K562 treated with DMSO at 1 percent for 4 hours (cell line): ENCODE data around the gene MATR3. TPM values are rescaled to one million over a fixed set of nuclear protein-coding genes. Genes with fewer than 3 reads are reported as not detected.

ENCODE experiments used
- total RNA-seq: library from RNA; unstranded; fragments of 300-600 nt; gene quantifications from 2 replicates; pipeline ENCODE4 v1.2.3, GENCODE V29; 2022; ENCODE audit not compliant: insufficient read depth

The MATR3 gene, protein sequence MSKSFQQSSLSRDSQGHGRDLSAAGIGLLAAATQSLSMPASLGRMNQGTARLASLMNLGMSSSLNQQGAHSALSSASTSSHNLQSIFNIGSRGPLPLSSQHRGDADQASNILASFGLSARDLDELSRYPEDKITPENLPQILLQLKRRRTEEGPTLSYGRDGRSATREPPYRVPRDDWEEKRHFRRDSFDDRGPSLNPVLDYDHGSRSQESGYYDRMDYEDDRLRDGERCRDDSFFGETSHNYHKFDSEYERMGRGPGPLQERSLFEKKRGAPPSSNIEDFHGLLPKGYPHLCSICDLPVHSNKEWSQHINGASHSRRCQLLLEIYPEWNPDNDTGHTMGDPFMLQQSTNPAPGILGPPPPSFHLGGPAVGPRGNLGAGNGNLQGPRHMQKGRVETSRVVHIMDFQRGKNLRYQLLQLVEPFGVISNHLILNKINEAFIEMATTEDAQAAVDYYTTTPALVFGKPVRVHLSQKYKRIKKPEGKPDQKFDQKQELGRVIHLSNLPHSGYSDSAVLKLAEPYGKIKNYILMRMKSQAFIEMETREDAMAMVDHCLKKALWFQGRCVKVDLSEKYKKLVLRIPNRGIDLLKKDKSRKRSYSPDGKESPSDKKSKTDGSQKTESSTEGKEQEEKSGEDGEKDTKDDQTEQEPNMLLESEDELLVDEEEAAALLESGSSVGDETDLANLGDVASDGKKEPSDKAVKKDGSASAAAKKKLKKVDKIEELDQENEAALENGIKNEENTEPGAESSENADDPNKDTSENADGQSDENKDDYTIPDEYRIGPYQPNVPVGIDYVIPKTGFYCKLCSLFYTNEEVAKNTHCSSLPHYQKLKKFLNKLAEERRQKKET
- 130 and 131 TPM in 2 replicates for total RNA-seq

DNA sequence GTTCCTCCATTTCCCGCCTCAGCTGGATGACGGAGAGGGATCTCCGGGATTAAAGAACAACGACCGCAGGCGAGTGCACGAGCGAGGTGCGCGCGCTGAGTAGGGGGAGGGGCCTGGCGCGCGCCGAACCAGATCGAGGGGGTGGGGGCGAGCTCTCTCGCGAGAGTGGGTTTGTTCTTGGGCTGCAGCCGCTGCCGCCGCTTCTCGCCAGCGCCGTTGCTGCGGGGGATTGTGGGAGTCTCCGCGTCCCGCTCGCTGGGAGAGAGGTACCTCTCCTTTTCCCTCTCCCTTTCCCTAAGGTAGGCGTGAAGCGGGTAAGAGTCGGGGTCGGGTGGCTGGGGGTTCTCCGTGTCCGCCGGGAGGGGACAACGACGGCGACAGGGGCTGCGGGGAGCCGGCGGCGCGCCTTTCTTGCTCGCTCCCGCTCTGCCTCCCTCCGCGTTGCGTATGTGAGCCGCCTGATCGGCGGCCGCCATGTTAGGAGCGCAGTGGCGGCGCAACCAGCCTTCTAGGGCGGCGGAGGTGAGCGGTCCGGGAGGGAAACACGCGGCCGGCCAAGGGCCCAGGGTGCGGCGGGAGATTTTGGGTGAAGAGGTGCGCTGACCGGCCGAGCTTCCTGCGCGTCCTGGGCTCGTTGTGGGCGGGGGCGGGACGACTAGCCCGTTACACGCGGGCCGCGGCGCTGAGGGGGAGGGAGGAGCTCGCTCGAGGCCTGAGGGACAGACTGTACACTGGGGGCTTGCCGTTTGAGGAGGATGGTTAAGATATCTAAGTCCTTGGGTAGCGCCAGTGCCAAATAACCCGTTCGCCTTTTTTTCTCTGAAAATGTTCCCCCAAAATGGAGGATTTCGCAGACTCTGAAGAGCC, at the start of gene MATR3:
TSS of gene MATR3 (plus strand) at position 234 of the 867 bp plus-strand sequence. CDS start 13,676 bp downstream, outside the sequence.

GRCh38 chr5:139341689-139342422, 48.3 kb downstream of the MATR3 start, which contains the start of gene PAIP2:
PAIP2 (plus strand) TSS chr5:139341854; CDS start chr5:139363785, 21,931 bp downstream.

Other genes starting within 250 kb of the MATR3 start
- 20.6 and 36.9 TPM in 2 replicates for gene SIL1, start 95.4 kb upstream of the MATR3 start, total RNA-seq
- gene PAIP2, start 48.1 kb downstream of the MATR3 start, total RNA-seq, result 134 and 135 TPM in 2 replicates
- 0.44 TPM in 1 of 2 replicates, not detected in the other for gene SLC23A1, start 89.6 kb downstream of the MATR3 start, total RNA-seq
- gene MZB1, start 96.2 kb downstream of the MATR3 start, total RNA-seq, result 1.2 TPM in 1 of 2 replicates, not detected in the other
- 2.4 and 3.0 TPM in 2 replicates for gene PROB1, start 101.4 kb downstream of the MATR3 start, total RNA-seq
- gene SPATA24, start 110.3 kb downstream of the MATR3 start, total RNA-seq, result 7.4 and 7.8 TPM in 2 replicates
- gene DNAJC18, start 145.8 kb downstream of the MATR3 start, total RNA-seq, result 1.7 and 3.1 TPM in 2 replicates
- not detected in 2 replicates for gene ECSCR, start 169.0 kb downstream of the MATR3 start, total RNA-seq
- gene SMIM33, start 177.3 kb downstream of the MATR3 start, total RNA-seq, result not detected in 2 replicates
- 106 and 131 TPM in 2 replicates for gene STING1, start 189.0 kb downstream of the MATR3 start, total RNA-seq